Osteoblast (primary cell): Measurements from ENCODE around the gene CAMKMT. TPM values are rescaled to one million over a fixed set of nuclear protein-coding genes. Genes with fewer than 3 reads are reported as not detected.

Experiments
- DNase-seq: peaks from one replicate; pipeline ENCODE4 v3.0.0; 2011; ENCODE audit warnings: low spot score, mixed read lengths; ENCODE audit not compliant: insufficient read length; ENCODE audit errors: missing footprints
- H2AFZ ChIP-seq: 2 replicates; pipeline ENCODE4 v1.6.0; 2011; ENCODE audit warnings: mild to moderate bottlenecking, low read length
- H3K27ac ChIP-seq: 2 replicates; pipeline ENCODE4 v1.5.1; 2011; ENCODE audit warnings: mild to moderate bottlenecking, low read depth, low read length, moderate library complexity
- H3K27me3 ChIP-seq: 2 replicates; pipeline ENCODE4 v1.6.0; 2012; ENCODE audit warnings: mild to moderate bottlenecking, control low read depth, inconsistent platforms, low read length, moderate library complexity; ENCODE audit not compliant: insufficient read depth
- H3K36me3 ChIP-seq: 2 replicates; pipeline ENCODE4 v1.5.1; 2011; ENCODE audit warnings: mild to moderate bottlenecking, low read length, control low read depth, moderate library complexity; ENCODE audit not compliant: insufficient read depth
- H3K4me1 ChIP-seq: 2 replicates; pipeline ENCODE4 v1.5.1; 2011; ENCODE audit warnings: mild to moderate bottlenecking, low read length, control low read depth, moderate library complexity; ENCODE audit not compliant: insufficient read depth
- H3K4me2 ChIP-seq: 2 replicates; pipeline ENCODE4 v1.6.0; 2011; ENCODE audit warnings: mild to moderate bottlenecking, low read length; ENCODE audit not compliant: insufficient read depth
- H3K4me3 ChIP-seq: fragments of 200-600 bp; sonication (generic); 3 replicates; pipeline ENCODE4 v1.5.1; 2012; ENCODE audit warnings: mild to moderate bottlenecking, low read length, inconsistent platforms; ENCODE audit not compliant: insufficient read depth
- H3K79me2 ChIP-seq: 2 replicates; pipeline ENCODE4 v1.6.0; 2012; ENCODE audit warnings: mild to moderate bottlenecking, low read length, control low read depth, inconsistent platforms; ENCODE audit not compliant: insufficient read depth
- H3K9me3 ChIP-seq: 2 replicates; pipeline ENCODE4 v1.5.1; 2011; ENCODE audit warnings: low read depth, low read length, control low read depth
- H4K20me1 ChIP-seq: 2 replicates; pipeline ENCODE4 v1.6.0; 2012; ENCODE audit warnings: mild to moderate bottlenecking, low read length, control low read depth; ENCODE audit not compliant: insufficient read depth
- CTCF ChIP-seq: IDR thresholded peaks from 2 replicates; pipeline ENCODE4 v1.5.1; 2011; ENCODE audit warnings: mild to moderate bottlenecking, low read depth, low read length, moderate library complexity; ENCODE audit errors: extremely low read depth
- total RNA-seq: library from RNA; depleted of rRNA; stranded (reverse); fragments of >200 nt; gene quantifications from 2 replicates; pipeline ENCODE4 v1.2.3, GENCODE V29; 2012

Gene CAMKMT
- total RNA-seq, 1 donor: 7.2 TPM

GRCh38 chr2:44753552-44754285 lies 392.0 kb downstream of the CAMKMT start:
- no peak overlapping the region for H3K4me3 ChIP-seq
- H4K20me1 ChIP-seq: no peaks in the 10 kb centered on the region
- H3K36me3 ChIP-seq: no peaks in the 10 kb centered on the region
- no peak overlapping the region for H3K27ac ChIP-seq
- no peaks in the 10 kb centered on the region for H3K9me3 ChIP-seq
- H3K4me2 ChIP-seq: no peak overlapping the region
- no peak for TF ChIP-seq CTCF
- no peak for DNase-seq
- H2AFZ ChIP-seq: no peak overlapping the region
- H3K79me2 ChIP-seq: no peaks in the 10 kb centered on the region
- no peaks in the 10 kb centered on the region for H3K4me1 ChIP-seq
- H3K27me3 ChIP-seq: peaks cover 4% of the 10 kb centered on the region

- Histone ChIP-seq H3K27me3 (peaks cover 18% of the 10 kb centered on the region), H3K9me3 (no peaks in the 10 kb centered on the region), H3K79me2 (no peaks in the 10 kb centered on the region), H3K4me2 (no peak overlapping the region), H4K20me1 (no peaks in the 10 kb centered on the region), H3K4me3 (no peak overlapping the region), H3K27ac (no peak overlapping the region), H3K36me3 (no peaks in the 10 kb centered on the region), H3K4me1 (peaks cover 5% of the 10 kb centered on the region), H2AFZ (no peak overlapping the region)
- no peak for DNase-seq
- no peak for TF ChIP-seq CTCF
Measured at GRCh38 chr2:44758591-44758990, 396.8 kb downstream of the CAMKMT start.

GRCh38 chr2:44759823-44760222 lies 398.1 kb downstream of the CAMKMT start:
- H3K4me3 ChIP-seq: no peak overlapping the region
- TF ChIP-seq CTCF: no peak
- H3K4me1 ChIP-seq: peaks cover 5% of the 10 kb centered on the region
- H3K79me2 ChIP-seq: no peaks in the 10 kb centered on the region
- H3K27ac ChIP-seq: peak overlapping the region; percentile 34
- no peaks in the 10 kb centered on the region for H3K36me3 ChIP-seq
- H3K4me2 ChIP-seq: peak overlapping the region; percentile 41
- no peak for DNase-seq
- peaks cover 23% of the 10 kb centered on the region for H3K27me3 ChIP-seq
- no peaks in the 10 kb centered on the region for H3K9me3 ChIP-seq
- H2AFZ ChIP-seq: no peak overlapping the region
- H4K20me1 ChIP-seq: no peaks in the 10 kb centered on the region

GRCh38 chr2:44763275-44763782 lies 401.6 kb downstream of the CAMKMT start:
- no peak for TF ChIP-seq CTCF
- Histone ChIP-seq H3K36me3 (no peaks in the 10 kb centered on the region), H3K9me3 (no peaks in the 10 kb centered on the region), H2AFZ (no peak overlapping the region), H4K20me1 (no peaks in the 10 kb centered on the region), H3K4me1 (peaks cover 13% of the 10 kb centered on the region), H3K4me3 (no peak overlapping the region), H3K27ac (no peak overlapping the region), H3K4me2 (no peak overlapping the region), H3K79me2 (no peaks in the 10 kb centered on the region), H3K27me3 (peaks cover 29% of the 10 kb centered on the region)
- no peak for DNase-seq
